Upper lobe of left lung (tissue), 4 donors: ENCODE measurements around the gene NKG7.

Experiments
- CTCF ChIP-seq, 6 experiments: fragments of 450-650 bp in 4 of 6; fragments of 200-600 bp in 2 of 6; sonication (generic) in 2 of 6; IDR thresholded peaks; one replicate each; pipeline ENCODE4 v1.5.1; 2016 to 2019; ENCODE audit warnings: antibody characterized with exemption in 6 of 6
- EP300 ChIP-seq, 4 donors: sonication (generic); formaldehyde crosslinking; IDR thresholded peaks; one replicate each; pipeline ENCODE4 v1.5.1; 2017; ENCODE audit warnings: antibody characterized with exemption in 4 of 4, control low read depth in 2 of 4
- POLR2A ChIP-seq, 4 donors: fragments of 450-650 bp; IDR thresholded peaks; one replicate each; pipeline ENCODE4 v1.5.1; 2016 to 2017; ENCODE audit warnings: antibody characterized with exemption in 4 of 4, mild to moderate bottlenecking in 2 of 4
- POLR2AphosphoS5 ChIP-seq, 2 donors: sonication (generic); formaldehyde crosslinking; IDR thresholded peaks; one replicate each; pipeline ENCODE4 v1.5.1; 2017; ENCODE audit warnings: antibody characterized with exemption in 2 of 2

DNA sequence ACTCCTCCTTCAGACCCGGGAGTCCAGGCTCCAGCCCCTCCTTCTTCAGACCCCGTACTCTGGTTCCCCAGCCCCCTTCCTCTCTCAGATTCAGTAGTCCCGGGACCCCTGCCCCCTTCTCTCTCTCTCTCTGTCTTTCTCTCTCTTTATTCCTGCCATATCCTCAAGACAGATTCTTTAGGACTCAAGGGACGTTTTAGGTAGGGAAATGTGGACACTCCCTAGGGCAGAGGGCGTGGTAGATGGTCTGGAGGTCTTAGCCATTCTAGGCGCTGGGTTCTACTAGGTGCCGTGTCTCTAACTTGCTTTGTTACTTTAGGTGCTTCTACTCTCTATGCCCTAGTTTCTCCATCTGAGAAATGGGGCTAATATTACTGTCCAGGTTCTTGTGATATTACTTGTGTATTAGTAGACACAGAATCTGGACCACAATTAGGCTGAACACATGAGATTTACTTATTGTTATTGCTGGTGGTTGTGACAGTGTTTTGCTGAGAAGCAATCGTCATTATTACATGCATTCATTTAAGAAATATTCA is 18.7 kb upstream of the NKG7 start:
- no peak for TF ChIP-seq CTCF (IDR thresholded peaks at IDR 0.05)
- no peak for TF ChIP-seq POLR2A (IDR thresholded peaks at IDR 0.05)
- TF ChIP-seq POLR2AphosphoS5 (IDR thresholded peaks at IDR 0.05) = no peak
- TF ChIP-seq EP300 (IDR thresholded peaks at IDR 0.05) = no peak
